Measurements from ENCODE around the gene PKHD1. TPM values are rescaled to one million over a fixed set of nuclear protein-coding genes. Genes with fewer than 3 reads are reported as not detected.

Gene PKHD1
- total RNA-seq, 1 experiment from 2014 or later = 0.03 TPM

GRCh38 chr6:51654647-51655046, 432.8 kb downstream of the PKHD1 start:
- peak; percentile 14 for DNase-seq (ENCODE audit: low read depth, low spot score)
- in situ Hi-C loops (cut with HindIII; ENCODE audit: low pct_unique_long_range_greater_than_20kb, low sequenced_read_pairs) = no loop called here

- in situ Hi-C loops (cut with HindIII; ENCODE audit: low pct_unique_long_range_greater_than_20kb, low sequenced_read_pairs) = no loop called here
- DNase-seq (ENCODE audit: low read depth, low spot score) = no peak
These were observed 436.1 kb downstream of the PKHD1 start for GRCh38 chr6:51651132-51651817.

GRCh38 chr6:51648774-51649173, 438.6 kb downstream of the PKHD1 start:
- no peak for DNase-seq (ENCODE audit: low read depth, low spot score)
- in situ Hi-C loops (cut with HindIII; ENCODE audit: low pct_unique_long_range_greater_than_20kb, low sequenced_read_pairs) = no loop called here

- no peak for DNase-seq (ENCODE audit: low read depth, low spot score)
- in situ Hi-C loops (cut with HindIII; ENCODE audit: low pct_unique_long_range_greater_than_20kb, low sequenced_read_pairs) = no loop called here
These were observed 439.2 kb downstream of the PKHD1 start for GRCh38 chr6:51648236-51648635.

GRCh38 chr6:51644426-51644825, 443.0 kb downstream of the PKHD1 start:
- in situ Hi-C loops (cut with HindIII; ENCODE audit: low pct_unique_long_range_greater_than_20kb, low sequenced_read_pairs) = no loop called here
- no peak for DNase-seq (ENCODE audit: low read depth, low spot score)

- peak; percentile 62 for DNase-seq (ENCODE audit: low read depth, low spot score)
- in situ Hi-C loops (cut with HindIII; ENCODE audit: low pct_unique_long_range_greater_than_20kb, low sequenced_read_pairs) = no loop called here
These were observed 447.4 kb downstream of the PKHD1 start for GRCh38 chr6:51640021-51640420.

- no peak for DNase-seq (ENCODE audit: low read depth, low spot score)
- in situ Hi-C loops (cut with HindIII; ENCODE audit: low pct_unique_long_range_greater_than_20kb, low sequenced_read_pairs) = no loop called here
These were observed 454.0 kb downstream of the PKHD1 start for GRCh38 chr6:51633424-51633823.

GRCh38 chr6:51630011-51630410, 457.4 kb downstream of the PKHD1 start:
- in situ Hi-C loops (cut with HindIII; ENCODE audit: low pct_unique_long_range_greater_than_20kb, low sequenced_read_pairs) = no loop called here
- DNase-seq (ENCODE audit: low read depth, low spot score) = peak; percentile 78

GRCh38 chr6:51626391-51626790, 461.0 kb downstream of the PKHD1 start:
- no peak for DNase-seq (ENCODE audit: low read depth, low spot score)
- in situ Hi-C loops (cut with HindIII; ENCODE audit: low pct_unique_long_range_greater_than_20kb, low sequenced_read_pairs) = no loop called here

- in situ Hi-C loops (cut with HindIII; ENCODE audit: low pct_unique_long_range_greater_than_20kb, low sequenced_read_pairs) = no loop called here
- DNase-seq (ENCODE audit: low read depth, low spot score) = no peak
These were observed 461.8 kb downstream of the PKHD1 start for GRCh38 chr6:51625566-51625965.

- DNase-seq (ENCODE audit: low read depth, low spot score) = no peak
- in situ Hi-C loops (cut with HindIII; ENCODE audit: low pct_unique_long_range_greater_than_20kb, low sequenced_read_pairs) = no loop called here
These were observed 466.4 kb downstream of the PKHD1 start for GRCh38 chr6:51620971-51621370.

- in situ Hi-C loops (cut with HindIII; ENCODE audit: low pct_unique_long_range_greater_than_20kb, low sequenced_read_pairs) = no loop called here
- no peak for DNase-seq (ENCODE audit: low read depth, low spot score)
These were observed 468.2 kb downstream of the PKHD1 start for GRCh38 chr6:51619042-51619799.

GRCh38 chr6:51618563-51618962, 468.9 kb downstream of the PKHD1 start:
- peak; percentile 21 for DNase-seq (ENCODE audit: low read depth, low spot score)
- in situ Hi-C loops (cut with HindIII; ENCODE audit: low pct_unique_long_range_greater_than_20kb, low sequenced_read_pairs) = no loop called here

GRCh38 chr6:51617751-51618150, 469.7 kb downstream of the PKHD1 start:
- in situ Hi-C loops (cut with HindIII; ENCODE audit: low pct_unique_long_range_greater_than_20kb, low sequenced_read_pairs) = no loop called here
- DNase-seq (ENCODE audit: low read depth, low spot score) = no peak

- in situ Hi-C loops (cut with HindIII; ENCODE audit: low pct_unique_long_range_greater_than_20kb, low sequenced_read_pairs) = no loop called here
These were observed 471.2 kb downstream of the PKHD1 start for GRCh38 chr6:51616243-51616642.

GRCh38 chr6:51614725-51615124, 472.7 kb downstream of the PKHD1 start:
- in situ Hi-C loops (cut with HindIII; ENCODE audit: low pct_unique_long_range_greater_than_20kb, low sequenced_read_pairs) = no loop called here
- DNase-seq (ENCODE audit: low read depth, low spot score) = no peak

More at GRCh38 chr6:51616243-51616642, 471.2 kb downstream of the PKHD1 start:
- DNase-seq (ENCODE audit: low read depth, low spot score) = no peak

- in situ Hi-C loops (cut with HindIII; ENCODE audit: low pct_unique_long_range_greater_than_20kb, low sequenced_read_pairs) = no loop called here
- DNase-seq (ENCODE audit: low read depth, low spot score) = no peak
These were observed 473.9 kb downstream of the PKHD1 start for GRCh38 chr6:51613558-51613957.

GRCh38 chr6:51608932-51609331, 478.5 kb downstream of the PKHD1 start:
- no peak for DNase-seq (ENCODE audit: low read depth, low spot score)
- in situ Hi-C loops (cut with HindIII; ENCODE audit: low pct_unique_long_range_greater_than_20kb, low sequenced_read_pairs) = no loop called here

GRCh38 chr6:51608383-51608782, 479.0 kb downstream of the PKHD1 start:
- no peak for DNase-seq (ENCODE audit: low read depth, low spot score)
- in situ Hi-C loops (cut with HindIII; ENCODE audit: low pct_unique_long_range_greater_than_20kb, low sequenced_read_pairs) = no loop called here

All from SK-MEL-5 (cell line).